Stimulated activated CD4-positive, alpha-beta T cell treated with anti-CD3 and anti-CD28 coated beads, Interleukin-12 subunit alpha, Interleukin-12 subunit beta, amount 100 ng/mL, for 48 hours (primary cell): ENCODE results near the gene CARM1.

Experiments
- DNase-seq, 3 donors: peaks; one replicate each; pipeline ENCODE4 v3.0.0-alpha.2; 2020; ENCODE audit warnings: low read depth in 2 of 3, low spot score in 1 of 3

CARM1 gene

GRCh38 chr19:10968527-10969135, 97.3 kb downstream of the CARM1 start:
- no peak for DNase-seq

- DNase-seq, result no peak
Measured at GRCh38 chr19:10971107-10971726, 99.9 kb downstream of the CARM1 start.
